ENCODE data around the gene SPNS2. TPM values are rescaled to one million over a fixed set of nuclear protein-coding genes. Genes with fewer than 3 reads are reported as not detected.

SPNS2 gene
- total RNA-seq, 1 donor from 2014 or later: not detected

DNA sequence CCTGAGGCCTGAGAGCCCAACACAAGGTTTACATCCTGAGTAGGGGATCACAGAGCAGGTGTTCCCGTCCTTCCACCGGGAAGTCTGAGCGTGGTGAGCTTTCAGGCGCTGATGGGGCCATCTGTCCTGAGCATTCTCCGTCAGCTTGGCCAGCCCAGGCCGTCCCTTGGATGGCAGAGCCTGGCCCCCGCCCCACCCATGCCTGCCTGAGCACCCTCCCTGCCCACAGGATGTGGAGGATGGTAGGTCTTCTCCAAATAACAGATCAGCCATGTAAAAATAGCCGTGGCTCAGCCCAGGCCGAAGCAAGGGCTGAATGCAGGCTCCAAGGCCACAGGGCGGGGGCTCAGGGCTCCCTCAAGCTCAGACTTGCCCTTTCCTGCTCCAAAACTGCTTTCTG lies 20.2 kb downstream of the SPNS2 start:
- Mint-ChIP-seq H3K27ac (ENCODE audit: unreplicated experiment) (no peak overlapping the region), H3K9me3 (ENCODE audit: unreplicated experiment) (no peaks in the 10 kb centered on the region), H3K27me3 (ENCODE audit: unreplicated experiment) (peaks cover 2% of the 10 kb centered on the region), H3K4me3 (ENCODE audit: unreplicated experiment) (no peak overlapping the region), H3K36me3 (ENCODE audit: unreplicated experiment) (no peaks in the 10 kb centered on the region), H3K4me1 (ENCODE audit: unreplicated experiment) (no peaks in the 10 kb centered on the region)
- no peak for DNase-seq (ENCODE audit: extremely low spot score, unreplicated experiment)
- TF ChIP-seq, protein P1, sequence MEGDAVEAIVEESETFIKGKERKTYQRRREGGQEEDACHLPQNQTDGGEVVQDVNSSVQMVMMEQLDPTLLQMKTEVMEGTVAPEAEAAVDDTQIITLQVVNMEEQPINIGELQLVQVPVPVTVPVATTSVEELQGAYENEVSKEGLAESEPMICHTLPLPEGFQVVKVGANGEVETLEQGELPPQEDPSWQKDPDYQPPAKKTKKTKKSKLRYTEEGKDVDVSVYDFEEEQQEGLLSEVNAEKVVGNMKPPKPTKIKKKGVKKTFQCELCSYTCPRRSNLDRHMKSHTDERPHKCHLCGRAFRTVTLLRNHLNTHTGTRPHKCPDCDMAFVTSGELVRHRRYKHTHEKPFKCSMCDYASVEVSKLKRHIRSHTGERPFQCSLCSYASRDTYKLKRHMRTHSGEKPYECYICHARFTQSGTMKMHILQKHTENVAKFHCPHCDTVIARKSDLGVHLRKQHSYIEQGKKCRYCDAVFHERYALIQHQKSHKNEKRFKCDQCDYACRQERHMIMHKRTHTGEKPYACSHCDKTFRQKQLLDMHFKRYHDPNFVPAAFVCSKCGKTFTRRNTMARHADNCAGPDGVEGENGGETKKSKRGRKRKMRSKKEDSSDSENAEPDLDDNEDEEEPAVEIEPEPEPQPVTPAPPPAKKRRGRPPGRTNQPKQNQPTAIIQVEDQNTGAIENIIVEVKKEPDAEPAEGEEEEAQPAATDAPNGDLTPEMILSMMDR (IDR thresholded peaks at IDR 0.05): no peak

DNA sequence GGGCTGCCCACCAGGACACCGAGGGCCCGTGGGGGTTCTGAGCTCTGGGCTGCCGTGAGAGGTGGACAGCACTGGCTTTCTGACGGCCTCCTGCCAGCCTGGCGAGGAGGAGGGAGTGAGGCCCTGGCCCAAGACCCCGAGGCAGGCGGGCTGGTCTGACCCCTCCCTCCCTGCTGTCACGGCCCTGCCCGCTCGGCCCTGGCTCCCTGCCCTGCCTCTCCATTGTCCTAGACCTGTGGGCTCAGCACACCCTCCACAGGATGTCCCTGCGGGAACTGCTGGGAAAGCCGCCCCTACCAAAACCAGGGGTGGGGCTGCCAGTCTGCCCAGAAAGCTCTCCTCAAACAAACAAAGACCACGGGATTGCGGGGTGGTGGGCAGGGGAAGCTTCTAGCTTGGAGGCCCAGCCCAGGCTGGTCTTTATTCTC lies 20.7 kb downstream of the SPNS2 start:
- Mint-ChIP-seq H3K9me3 (ENCODE audit: unreplicated experiment) (no peaks in the 10 kb centered on the region), H3K27ac (ENCODE audit: unreplicated experiment) (no peak overlapping the region), H3K4me3 (ENCODE audit: unreplicated experiment) (no peak overlapping the region), H3K36me3 (ENCODE audit: unreplicated experiment) (no peaks in the 10 kb centered on the region), H3K27me3 (ENCODE audit: unreplicated experiment) (peaks cover 2% of the 10 kb centered on the region), H3K4me1 (ENCODE audit: unreplicated experiment) (no peaks in the 10 kb centered on the region)
- DNase-seq (ENCODE audit: extremely low spot score, unreplicated experiment): no peak
- TF ChIP-seq, protein P1 (IDR thresholded peaks at IDR 0.05): no peak

DNA sequence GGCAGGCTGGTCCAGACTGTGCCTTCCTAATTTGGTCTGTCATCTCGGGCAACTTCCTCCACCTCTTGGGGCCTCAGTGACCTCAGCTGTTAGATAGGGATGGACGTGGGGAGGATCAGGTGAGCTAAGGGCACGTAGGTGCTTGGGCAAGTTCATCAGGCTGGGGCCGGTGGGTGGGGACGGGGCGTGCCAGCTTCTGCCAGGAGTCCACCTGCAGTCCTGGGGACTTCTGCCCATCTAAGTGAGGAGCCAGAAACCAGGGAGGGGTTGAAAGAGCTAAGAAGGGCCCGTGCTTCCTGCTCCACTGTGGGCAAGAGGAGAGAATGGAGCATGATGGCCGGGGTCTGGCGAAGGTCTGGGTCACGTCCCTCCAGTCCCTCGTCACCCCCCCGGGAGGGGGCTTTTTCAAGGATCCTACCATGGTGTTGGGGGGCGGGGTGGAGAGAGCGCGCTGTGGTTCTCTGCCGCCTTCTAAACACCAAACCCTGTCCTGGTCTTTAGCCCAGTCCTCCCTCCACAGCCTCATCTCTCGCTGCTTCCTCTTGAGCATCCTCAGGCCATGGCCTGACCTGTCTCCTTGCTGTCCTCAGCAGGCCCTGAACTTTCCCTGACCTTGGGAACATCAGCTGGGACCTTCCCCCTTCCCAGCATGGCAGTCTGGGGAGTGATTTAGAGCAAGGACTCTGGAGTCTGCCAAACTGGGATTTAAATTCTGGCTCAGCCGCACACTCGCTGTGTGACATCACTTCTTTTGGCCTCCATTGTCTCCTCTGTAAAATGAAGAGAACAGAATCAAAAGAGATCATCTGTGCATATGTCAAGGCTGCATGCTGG lies 21.6 kb downstream of the SPNS2 start:
- Mint-ChIP-seq H3K4me3 (ENCODE audit: unreplicated experiment) (no peak overlapping the region), H3K9me3 (ENCODE audit: unreplicated experiment) (no peaks in the 10 kb centered on the region), H3K27me3 (ENCODE audit: unreplicated experiment) (peaks cover 2% of the 10 kb centered on the region), H3K27ac (ENCODE audit: unreplicated experiment) (no peak overlapping the region), H3K36me3 (ENCODE audit: unreplicated experiment) (no peaks in the 10 kb centered on the region), H3K4me1 (ENCODE audit: unreplicated experiment) (no peaks in the 10 kb centered on the region)
- DNase-seq (ENCODE audit: extremely low spot score, unreplicated experiment): no peak
- TF ChIP-seq, protein P1 (IDR thresholded peaks at IDR 0.05): no peak

DNA sequence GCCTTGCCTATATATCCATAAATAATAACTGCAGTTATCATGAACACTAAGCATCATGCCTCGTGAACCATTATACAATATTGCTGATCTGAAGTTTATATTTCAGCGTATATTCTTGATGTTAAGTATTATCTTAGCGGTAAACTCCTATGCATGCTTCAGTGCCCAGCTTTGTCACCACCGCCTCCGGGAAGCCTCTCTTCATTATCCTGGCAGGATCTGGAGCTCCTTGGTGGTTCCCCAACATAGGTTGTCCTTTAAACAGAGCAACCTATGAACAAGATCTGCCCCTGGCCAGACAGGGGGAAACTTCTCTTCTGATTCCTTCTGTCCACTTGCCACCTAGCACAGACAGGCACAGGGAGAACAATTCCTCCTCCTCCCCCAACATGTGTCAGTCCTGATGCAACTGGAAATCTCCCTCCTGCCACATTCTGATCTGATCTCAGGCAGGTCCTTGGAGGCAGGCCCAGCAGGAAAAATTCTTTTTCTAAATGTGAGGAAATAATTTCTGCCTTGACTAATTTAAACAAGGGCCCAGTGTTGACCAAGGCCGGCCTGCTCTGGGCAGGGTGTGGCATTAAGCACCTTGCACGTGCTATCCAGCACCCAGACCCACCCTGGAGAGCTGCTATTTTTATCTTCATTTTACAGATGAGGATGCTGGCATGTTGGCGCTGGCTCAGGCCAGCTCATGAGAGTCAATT lies 22.4 kb downstream of the SPNS2 start:
- no peaks in the 10 kb centered on the region for H3K36me3 Mint-ChIP-seq (ENCODE audit: unreplicated experiment)
- H3K27me3 Mint-ChIP-seq (ENCODE audit: unreplicated experiment): peaks cover 6% of the 10 kb centered on the region
- no peak overlapping the region for H3K27ac Mint-ChIP-seq (ENCODE audit: unreplicated experiment)
- H3K4me1 Mint-ChIP-seq (ENCODE audit: unreplicated experiment): no peaks in the 10 kb centered on the region
- H3K9me3 Mint-ChIP-seq (ENCODE audit: unreplicated experiment): no peaks in the 10 kb centered on the region
- TF ChIP-seq, protein P1 (IDR thresholded peaks at IDR 0.05): no peak
- H3K4me3 Mint-ChIP-seq (ENCODE audit: unreplicated experiment): no peak overlapping the region
- DNase-seq (ENCODE audit: extremely low spot score, unreplicated experiment): no peak

DNA sequence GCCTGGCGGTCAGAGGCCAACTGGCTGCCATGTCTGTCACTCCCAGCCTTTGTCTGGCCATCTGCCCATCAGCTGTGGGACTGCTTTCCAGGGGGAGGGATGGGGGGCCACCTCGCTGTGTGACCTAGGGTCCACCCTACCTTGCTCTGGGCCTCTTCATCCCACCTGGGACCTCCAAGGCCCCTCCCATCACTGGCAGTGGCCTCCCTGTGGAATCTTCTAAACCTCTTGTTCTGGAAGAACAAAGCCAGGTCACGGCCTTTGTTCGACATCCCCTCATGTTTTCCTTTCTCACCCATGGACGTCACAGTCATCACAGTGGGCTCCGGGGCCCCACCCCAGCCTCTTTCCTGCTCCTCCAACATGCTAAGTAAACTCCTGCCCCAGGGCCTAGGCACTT lies 24.0 kb downstream of the SPNS2 start:
- Mint-ChIP-seq H3K9me3 (ENCODE audit: unreplicated experiment) (no peaks in the 10 kb centered on the region), H3K27me3 (ENCODE audit: unreplicated experiment) (peaks cover 20% of the 10 kb centered on the region), H3K36me3 (ENCODE audit: unreplicated experiment) (no peaks in the 10 kb centered on the region), H3K4me3 (ENCODE audit: unreplicated experiment) (no peak overlapping the region), H3K27ac (ENCODE audit: unreplicated experiment) (no peak overlapping the region), H3K4me1 (ENCODE audit: unreplicated experiment) (no peaks in the 10 kb centered on the region)
- TF ChIP-seq, protein P1 (IDR thresholded peaks at IDR 0.05): no peak
- DNase-seq (ENCODE audit: extremely low spot score, unreplicated experiment): no peak

Data from osteocyte (in vitro differentiated cells).